Progenitor cell of endocrine pancreas (in vitro differentiated cells): ENCODE results near the gene TGFB1. TPM values are rescaled to one million over a fixed set of nuclear protein-coding genes. Genes with fewer than 3 reads are reported as not detected.

Source experiments
- DNase-seq: peaks from one replicate; pipeline ENCODE4 v3.0.0; 2021; ENCODE audit warnings: low spot score; ENCODE audit not compliant: unreplicated experiment
- H3K27ac Mint-ChIP-seq: 2 replicates; pipeline ENCODE4 v1.8.0; 2021; ENCODE audit warnings: mild to moderate bottlenecking, moderate library complexity, mixed read lengths
- H3K27me3 Mint-ChIP-seq: 2 replicates; pipeline ENCODE4 v1.8.0; 2021; ENCODE audit warnings: mixed read lengths
- H3K36me3 Mint-ChIP-seq: 2 replicates; pipeline ENCODE4 v1.8.0; 2022; ENCODE audit warnings: mixed read lengths; ENCODE audit not compliant: insufficient read depth
- H3K4me1 Mint-ChIP-seq: 2 replicates; pipeline ENCODE4 v1.8.0; 2021; ENCODE audit warnings: low read depth, mixed read lengths
- H3K4me3 Mint-ChIP-seq: 2 replicates; pipeline ENCODE4 v1.8.0; 2021; ENCODE audit warnings: low read depth, mild to moderate bottlenecking, moderate library complexity, mixed read lengths
- H3K9me3 Mint-ChIP-seq: 2 replicates; pipeline ENCODE4 v1.8.0; 2021; ENCODE audit warnings: low read depth, mixed read lengths
- total RNA-seq: library from RNA; stranded (reverse); gene quantifications from 2 replicates; pipeline ENCODE4 v1.2.1, GENCODE V29; 2021
- TF ChIP-seq, protein P1 (sequence below): fragments of 200-600 bp; sonication (generic); IDR thresholded peaks from one replicate; pipeline ENCODE4 v1.5.0; 2021; ENCODE audit warnings: antibody characterized with exemption, mild to moderate bottlenecking; ENCODE audit not compliant: unreplicated experiment

Gene TGFB1
- total RNA-seq, 1 donor from 2014 or later = 4.3 TPM

DNA sequence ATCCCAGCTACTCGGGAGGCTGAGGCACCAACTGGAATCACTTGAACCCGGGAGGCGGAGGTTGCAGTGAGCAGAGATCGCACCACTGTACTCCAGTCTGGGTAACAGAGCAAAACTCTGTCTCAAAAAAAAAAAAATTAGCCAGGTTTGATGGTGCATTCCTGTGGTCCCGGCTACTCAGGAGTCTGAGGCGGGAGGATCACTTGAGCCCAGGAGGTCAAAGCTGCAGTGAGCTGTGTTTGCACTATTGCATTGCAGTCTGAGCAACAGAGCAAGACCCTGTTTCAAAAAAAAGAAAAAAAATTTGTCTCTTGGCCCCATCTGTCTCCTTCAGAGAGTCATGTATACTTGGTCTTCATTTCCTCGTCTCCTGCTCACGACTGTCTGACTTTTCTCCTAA, 42.1 kb downstream of the TGFB1 start:
- H3K4me1 Mint-ChIP-seq = peaks cover 20% of the 10 kb centered on the region
- peak overlapping the region; percentile 10 for H3K27ac Mint-ChIP-seq
- no peaks in the 10 kb centered on the region for H3K27me3 Mint-ChIP-seq
- TF ChIP-seq, protein P1, sequence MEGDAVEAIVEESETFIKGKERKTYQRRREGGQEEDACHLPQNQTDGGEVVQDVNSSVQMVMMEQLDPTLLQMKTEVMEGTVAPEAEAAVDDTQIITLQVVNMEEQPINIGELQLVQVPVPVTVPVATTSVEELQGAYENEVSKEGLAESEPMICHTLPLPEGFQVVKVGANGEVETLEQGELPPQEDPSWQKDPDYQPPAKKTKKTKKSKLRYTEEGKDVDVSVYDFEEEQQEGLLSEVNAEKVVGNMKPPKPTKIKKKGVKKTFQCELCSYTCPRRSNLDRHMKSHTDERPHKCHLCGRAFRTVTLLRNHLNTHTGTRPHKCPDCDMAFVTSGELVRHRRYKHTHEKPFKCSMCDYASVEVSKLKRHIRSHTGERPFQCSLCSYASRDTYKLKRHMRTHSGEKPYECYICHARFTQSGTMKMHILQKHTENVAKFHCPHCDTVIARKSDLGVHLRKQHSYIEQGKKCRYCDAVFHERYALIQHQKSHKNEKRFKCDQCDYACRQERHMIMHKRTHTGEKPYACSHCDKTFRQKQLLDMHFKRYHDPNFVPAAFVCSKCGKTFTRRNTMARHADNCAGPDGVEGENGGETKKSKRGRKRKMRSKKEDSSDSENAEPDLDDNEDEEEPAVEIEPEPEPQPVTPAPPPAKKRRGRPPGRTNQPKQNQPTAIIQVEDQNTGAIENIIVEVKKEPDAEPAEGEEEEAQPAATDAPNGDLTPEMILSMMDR = no peak
- H3K36me3 Mint-ChIP-seq = peaks cover 19% of the 10 kb centered on the region
- no peak for DNase-seq
- H3K4me3 Mint-ChIP-seq = peak overlapping the region; percentile 14
- no peaks in the 10 kb centered on the region for H3K9me3 Mint-ChIP-seq

DNA sequence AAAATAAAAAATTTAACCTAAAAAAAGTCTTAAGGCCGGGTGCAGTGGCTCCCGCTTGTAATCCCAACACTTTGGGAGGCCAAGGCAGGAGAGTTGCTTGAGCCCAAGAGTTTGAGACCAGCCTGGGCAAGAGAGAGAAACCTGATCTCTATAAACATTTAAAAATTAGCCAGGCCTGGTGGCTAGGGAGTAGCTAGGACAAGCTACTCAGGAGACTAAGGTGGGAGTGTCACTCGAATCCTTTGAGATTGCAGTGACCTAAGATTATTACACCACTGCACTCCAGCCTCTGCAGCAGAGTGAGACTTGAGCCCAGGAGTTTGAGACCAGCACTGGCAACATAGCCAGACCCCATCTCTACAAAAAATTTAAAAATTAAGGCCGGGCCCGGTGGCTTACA, 42.6 kb downstream of the TGFB1 start:
- peak overlapping the region; percentile 99 for H3K27ac Mint-ChIP-seq
- H3K36me3 Mint-ChIP-seq = peaks cover 15% of the 10 kb centered on the region
- peaks cover 20% of the 10 kb centered on the region for H3K4me1 Mint-ChIP-seq
- no peak for DNase-seq
- H3K27me3 Mint-ChIP-seq = no peaks in the 10 kb centered on the region
- H3K9me3 Mint-ChIP-seq = no peaks in the 10 kb centered on the region
- TF ChIP-seq, protein P1 = no peak
- peak overlapping the region; percentile 97 for H3K4me3 Mint-ChIP-seq

DNA sequence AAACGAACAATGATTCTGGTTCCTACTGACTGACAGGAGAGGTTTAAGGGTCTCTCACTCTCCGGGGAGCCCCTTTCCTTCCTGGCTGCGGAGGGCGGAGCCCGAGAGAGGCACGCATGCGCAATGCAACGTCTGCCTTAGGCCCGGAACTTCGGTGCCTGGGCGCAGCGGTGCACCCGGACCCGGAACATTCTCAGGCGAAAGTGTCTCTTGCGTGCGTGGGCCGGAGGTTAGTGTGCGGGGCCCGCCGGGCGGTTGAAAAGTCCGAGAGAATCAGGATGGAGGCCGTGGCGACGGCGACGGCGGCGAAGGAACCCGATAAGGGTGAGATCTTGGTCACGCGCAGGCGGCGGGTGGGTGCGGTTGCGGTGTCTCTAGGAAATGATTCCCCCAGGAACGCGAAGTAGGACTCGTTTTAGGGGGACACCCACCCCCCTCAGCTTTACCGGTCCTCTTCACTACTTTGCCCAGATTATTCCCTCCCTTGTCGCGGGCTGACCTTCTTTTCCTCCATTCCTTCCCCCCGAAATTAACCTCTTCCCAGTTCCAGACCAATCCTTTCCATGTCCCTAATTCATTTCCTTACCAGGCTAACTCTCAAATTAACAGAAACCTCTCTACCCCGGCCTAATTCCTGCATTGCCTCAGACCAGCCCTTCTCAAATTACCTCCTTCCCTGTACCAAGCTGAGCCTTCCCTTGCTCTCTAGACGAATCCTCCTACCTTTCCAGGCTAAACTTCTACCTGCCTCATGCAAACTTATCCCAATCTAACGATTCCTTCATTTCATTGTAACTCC, 43.5 kb downstream of the TGFB1 start, which contains the start of gene CCDC97:
TSS of gene CCDC97 (plus strand) at position 140 of the 799 bp plus-strand sequence. CDS start at position 279, 139 bp downstream.
- no peaks in the 10 kb centered on the region for H3K9me3 Mint-ChIP-seq
- H3K27me3 Mint-ChIP-seq = no peaks in the 10 kb centered on the region
- H3K4me1 Mint-ChIP-seq = peaks cover 20% of the 10 kb centered on the region
- peak within 1 kb of the TSS; percentile 97 for H3K4me3 Mint-ChIP-seq
- peak within 1 kb of the TSS; percentile 99 for H3K27ac Mint-ChIP-seq
- DNase-seq = peak; percentile 76
- peaks cover 14% of the 10 kb centered on the region for H3K36me3 Mint-ChIP-seq
- TF ChIP-seq, protein P1 = no peak

DNA sequence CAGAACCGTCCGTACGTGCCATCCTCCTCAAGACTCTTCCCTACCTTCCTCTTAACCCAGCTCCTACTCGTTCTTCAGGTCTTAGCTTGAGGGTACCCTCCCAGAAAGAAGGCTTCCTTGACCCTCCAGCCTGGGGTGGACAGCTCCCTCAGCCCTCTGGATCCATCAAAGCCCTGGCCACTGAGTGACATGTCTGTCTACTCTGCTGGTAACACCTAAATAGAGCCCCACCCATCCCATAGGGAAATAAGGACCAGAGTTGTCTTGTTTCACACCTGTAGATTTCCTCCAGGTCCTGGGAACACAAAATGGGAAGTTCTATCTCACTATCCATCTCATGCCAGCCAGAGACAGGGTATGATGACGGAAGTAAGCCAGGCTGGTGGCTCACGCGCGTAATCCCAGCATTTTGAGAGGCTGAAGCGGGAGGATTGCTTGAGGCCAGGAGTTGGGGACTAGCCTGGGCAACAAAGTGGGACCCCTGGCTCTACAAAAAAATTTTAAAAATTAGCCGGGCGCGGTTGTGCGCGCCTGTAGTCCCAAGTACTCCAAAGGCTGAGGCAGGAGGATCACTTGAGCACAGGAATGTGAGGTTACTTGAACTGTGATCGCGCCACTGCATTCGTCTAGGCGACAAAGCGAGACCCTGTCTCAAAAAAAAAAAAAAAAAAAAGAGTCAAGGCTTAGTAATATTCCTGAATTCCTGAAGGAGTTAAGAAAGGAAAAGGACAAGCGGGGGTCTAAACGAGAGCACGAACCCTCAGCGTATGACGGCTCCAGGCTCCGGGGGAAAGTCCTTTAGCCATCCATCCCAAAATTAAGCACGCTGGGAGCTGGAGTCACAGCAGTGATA, 44.3 kb downstream of the TGFB1 start:
- no peak for DNase-seq
- Mint-ChIP-seq H3K36me3 (peaks cover 16% of the 10 kb centered on the region), H3K27me3 (no peaks in the 10 kb centered on the region), H3K4me1 (peaks cover 20% of the 10 kb centered on the region), H3K27ac (peak overlapping the region; percentile 99), H3K4me3 (peak overlapping the region; percentile 97), H3K9me3 (no peaks in the 10 kb centered on the region)
- TF ChIP-seq, protein P1 = no peak
